Adrenal gland (tissue), 12 donors: ENCODE measurements around the gene ANGPTL4. TPM values are rescaled to one million over a fixed set of nuclear protein-coding genes. Genes with fewer than 3 reads are reported as not detected.
"Not testable (repeated sequence)": the region's sequence is repeated elsewhere in the genome, so short reads cannot be mapped to it uniquely, and the experiment has no call there.

Source experiments
- DNase-seq, 7 donors: peaks; one replicate each; pipeline ENCODE4 v3.0.0-alpha.2; 2019 to 2020
- H3K27ac ChIP-seq, 5 donors: fragments of 200-600 bp; sonication (generic) in 4 of 5; 1 replicate in 3 of 5; 2 replicates in 2 of 5; pipeline versions ENCODE4 v1.5.1 to v1.8.0; 2016 to 2020; ENCODE audit warnings: mild to moderate bottlenecking in 1 of 5
- H3K27me3 ChIP-seq: fragments of 200-600 bp; 2 replicates; pipeline ENCODE4 v1.8.0; 2021
- H3K36me3 ChIP-seq, 2 donors: fragments of 200-600 bp; replicated peaks in 1 of 2; 1 replicate in 1 of 2; 2 replicates in 1 of 2; pipeline versions ENCODE4 v1.5.1 to v1.8.0; 2018 to 2022
- H3K4me1 ChIP-seq, 2 donors: fragments of 200-600 bp; replicated peaks in 1 of 2; 1 replicate in 1 of 2; 2 replicates in 1 of 2; pipeline versions ENCODE4 v1.5.1 to v1.8.0; 2018 to 2021
- H3K4me3 ChIP-seq, 4 donors: fragments of 200-600 bp; sonication (generic) in 3 of 4; one replicate each; pipeline ENCODE4 v1.5.1; 2016 to 2018
- H3K9me3 ChIP-seq, 3 donors: fragments of 200-600 bp; sonication (generic) in 1 of 3; replicated peaks in 1 of 3; 1 replicate in 2 of 3; 2 replicates in 1 of 3; pipeline versions ENCODE4 v1.5.1 to v1.8.0; 2016 to 2021
- POLR2A ChIP-seq, 2 donors: fragments of 450-650 bp; IDR thresholded peaks; one replicate each; pipeline ENCODE4 v1.6.1; 2017; ENCODE audit warnings: antibody characterized with exemption in 2 of 2, mild to moderate bottlenecking in 2 of 2, moderate library complexity in 1 of 2
- WGBS, 4 donors: extraction: QIAGEN DNeasy Blood & Tissue Kit in 2 of 4; methylation state at CpG; one replicate each; pipeline versions ENCODE4 v1.1.5 to v1.1.7; 2013 to 2017; 5-methylcytosine and 5-hydroxymethylcytosine counted together
- intact Hi-C, 2 donors: fragments of 100-400 bp; cut with DNase I; formaldehyde crosslinking; loops; one replicate each; pipeline versions ENCODE4 v1.14.1 to v1.15.0; 2022 to 2023
- polyA plus RNA-seq, 3 donors: library from polyadenylated mRNA; stranded (reverse); fragments of 200-250 nt in 2 of 3; fragments of 350-450 nt in 1 of 3; fragmentation: Illumina TruSeq in 1 of 3; extraction: RNeasy Lipid Tissue Mini Kit (QIAGEN cat#74804) in 1 of 3; gene quantifications; one replicate each; pipeline ENCODE4 v1.2.3, GENCODE V29; 2013 to 2014
- total RNA-seq, 9 donors: library from RNA; depleted of rRNA in 4 of 9; stranded (reverse); fragments of >200 nt in 4 of 9; fragments of 120-200 nt in 1 of 9; fragmentation: NEBNext Ultra II Directional in 1 of 9; extraction: Animal tissue kit (Norgen Biotek cat#: 25700) in 1 of 9; gene quantifications; one replicate each; pipeline versions ENCODE4 v1.1.0 to v1.2.4, GENCODE V29; 2013 to 2023
- TF ChIP-seq, protein P1 (sequence below), 6 experiments: fragments of 450-650 bp in 4 of 6; fragments of 200-600 bp in 2 of 6; sonication (generic) in 1 of 6; IDR thresholded peaks; 1 replicate in 5 of 6; 2 replicates in 1 of 6; pipeline versions ENCODE4 v1.5.1 to v1.8.0; 2016 to 2021; ENCODE audit warnings: antibody characterized with exemption in 6 of 6, mild to moderate bottlenecking in 2 of 6, moderate library complexity in 1 of 6
- donor health status: healthy with polysubstance abuse.
- donor health status: Bipolar disorder and iron deficiency.
- donor health status: DM: yes; HTN: yes; CAD: no.
- donor health status: DM: no; HTN: no; CAD: no.
- donor health status: DM: no; HTN: no; CAD: no.
- donor health status: DM: yes; HTN: yes; CAD: no.

Gene ANGPTL4
- total and polyA plus RNA-seq, 12 donors: 0.33 to 141 (median 27.1) TPM

- H3K4me3 ChIP-seq: peak overlapping the region in 1 of 4 donors; percentile 60
- no peaks in the 10 kb centered on the region for H3K27me3 ChIP-seq
- no peaks in the 10 kb centered on the region for H3K9me3 ChIP-seq
- H3K4me1 ChIP-seq: peaks cover 0 to 12% of the 10 kb centered on the region in 2 donors
- DNase-seq: no peak
- H3K27ac ChIP-seq: no peak overlapping the region
- TF ChIP-seq POLR2A (IDR thresholded peaks at IDR 0.05): no peak
- TF ChIP-seq, protein P1, sequence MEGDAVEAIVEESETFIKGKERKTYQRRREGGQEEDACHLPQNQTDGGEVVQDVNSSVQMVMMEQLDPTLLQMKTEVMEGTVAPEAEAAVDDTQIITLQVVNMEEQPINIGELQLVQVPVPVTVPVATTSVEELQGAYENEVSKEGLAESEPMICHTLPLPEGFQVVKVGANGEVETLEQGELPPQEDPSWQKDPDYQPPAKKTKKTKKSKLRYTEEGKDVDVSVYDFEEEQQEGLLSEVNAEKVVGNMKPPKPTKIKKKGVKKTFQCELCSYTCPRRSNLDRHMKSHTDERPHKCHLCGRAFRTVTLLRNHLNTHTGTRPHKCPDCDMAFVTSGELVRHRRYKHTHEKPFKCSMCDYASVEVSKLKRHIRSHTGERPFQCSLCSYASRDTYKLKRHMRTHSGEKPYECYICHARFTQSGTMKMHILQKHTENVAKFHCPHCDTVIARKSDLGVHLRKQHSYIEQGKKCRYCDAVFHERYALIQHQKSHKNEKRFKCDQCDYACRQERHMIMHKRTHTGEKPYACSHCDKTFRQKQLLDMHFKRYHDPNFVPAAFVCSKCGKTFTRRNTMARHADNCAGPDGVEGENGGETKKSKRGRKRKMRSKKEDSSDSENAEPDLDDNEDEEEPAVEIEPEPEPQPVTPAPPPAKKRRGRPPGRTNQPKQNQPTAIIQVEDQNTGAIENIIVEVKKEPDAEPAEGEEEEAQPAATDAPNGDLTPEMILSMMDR (IDR thresholded peaks at IDR 0.05): no peak
- 37 to 50% (median 43%) methylated on average over 9 to 11 of the region's 11 CpGs for WGBS, 4 donors
- intact Hi-C loops: no loop called here
- H3K36me3 ChIP-seq: no peaks in the 10 kb centered on the region
Measured at GRCh38 chr19:8343483-8343844, 20.5 kb upstream of the ANGPTL4 start.

GRCh38 chr19:8349629-8350372, 14.2 kb upstream of the ANGPTL4 start:
- 60 to 69% (median 65%) methylated on average over 8 of the region's 8 CpGs for WGBS, 4 donors
- not testable (repeated sequence) for DNase-seq, H3K4me3 ChIP-seq, H3K4me1 ChIP-seq, H3K36me3 ChIP-seq, H3K27ac ChIP-seq, H3K27me3 ChIP-seq, H3K9me3 ChIP-seq
- intact Hi-C loops: loop anchor here (5.0 to 10.0 kb wide), 3 partner anchors 155 to 235 kb away; partner anchors contain the start of gene PRAM1 (in 1 of the 2)

DNA sequence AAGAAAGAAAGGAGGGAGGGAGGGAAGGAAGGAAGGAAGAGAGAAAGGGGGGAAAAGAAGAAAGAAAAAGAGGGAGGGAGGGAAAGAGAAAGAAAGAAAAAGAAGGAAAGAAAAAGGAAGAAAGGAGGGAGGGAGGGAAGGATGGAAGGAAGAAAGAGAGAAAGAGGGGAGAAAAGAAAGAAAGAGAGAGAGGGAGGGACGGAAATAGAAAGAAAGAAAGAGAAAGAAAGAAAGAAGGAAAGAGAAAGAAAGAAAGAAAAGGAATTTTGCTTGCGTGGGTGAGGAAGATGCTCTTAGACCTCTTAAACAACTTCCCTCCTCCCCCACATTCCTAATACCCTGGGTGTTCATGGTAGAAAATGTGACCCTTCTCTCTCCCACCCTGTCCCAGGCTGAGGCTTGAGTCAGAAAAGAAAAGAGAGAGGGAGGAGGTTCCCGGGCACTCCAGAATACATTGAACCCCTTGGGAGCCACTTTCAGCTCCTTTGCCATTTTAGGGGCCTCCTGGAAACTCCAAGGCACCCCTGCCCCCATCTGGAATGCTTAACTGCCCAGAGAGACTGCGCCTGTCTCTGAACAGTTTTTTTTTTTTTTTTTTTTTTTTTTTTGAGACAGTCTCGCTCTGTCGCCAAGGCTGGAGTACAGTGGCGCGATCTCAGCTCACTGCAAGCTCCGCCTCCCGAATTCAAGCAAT, 11.7 kb upstream of the ANGPTL4 start:
- Histone ChIP-seq H3K36me3 (no peaks in the 10 kb centered on the region), H3K4me3 (no peak overlapping the region), H3K27ac (peak overlapping the region in 1 of 5 donors; percentile 5), H3K4me1 (peaks cover 5 to 18% of the 10 kb centered on the region in 2 donors), H3K27me3 (no peaks in the 10 kb centered on the region), H3K9me3 (no peaks in the 10 kb centered on the region)
- 16 to 30% (median 23%) methylated on average over 9 to 10 of the region's 10 CpGs for WGBS, 4 donors
- TF ChIP-seq POLR2A (IDR thresholded peaks at IDR 0.05): no peak
- TF ChIP-seq, protein P1 (IDR thresholded peaks at IDR 0.05): no peak
- peak in 1 of 7 donors; percentile 49 for DNase-seq
- intact Hi-C loops: loop anchor here (5.0 to 10.0 kb wide), 3 partner anchors 153 to 233 kb away; partner anchors contain the start of gene PRAM1 (in 1 of the 2)

- H3K9me3 ChIP-seq, H3K4me3 ChIP-seq, H3K36me3 ChIP-seq, DNase-seq, H3K27me3 ChIP-seq: not testable (repeated sequence)
- intact Hi-C loops: loop anchor here (5.0 to 10.0 kb wide), 3 partner anchors 152 to 232 kb away; partner anchors contain the start of gene PRAM1 (in 1 of the 2)
- Histone ChIP-seq H3K4me1 (peaks cover 5 to 19% of the 10 kb centered on the region in 2 donors), H3K27ac (peak overlapping the region in 1 of 5 donors; percentile 5)
- 40 to 62% (median 59%) methylated on average over 1 to 5 of the region's 5 CpGs for WGBS, 4 donors
Measured at GRCh38 chr19:8352845-8353244, 11.1 kb upstream of the ANGPTL4 start.
